Measurements from ENCODE around the gene DNAH14. TPM values are rescaled to one million over a fixed set of nuclear protein-coding genes. Genes with fewer than 3 reads are reported as not detected.
"Not testable (repeated sequence)": the region's sequence is repeated elsewhere in the genome, so short reads cannot be mapped to it uniquely, and the experiment has no call there.

DNAH14 gene
- total and polyA plus RNA-seq, 2 experiments from 2014 or later, result 55.3 to 80.2 TPM

GRCh38 chr1:224922404-224923164, 6.9 kb upstream of the DNAH14 start (continued):
- TF ChIP-seq ETS1 (IDR thresholded peaks at IDR 0.05) (no peak), NANOG (IDR thresholded peaks at IDR 0.05; ENCODE audit: borderline replicate concordance) (no peak), EZH2 (IDR thresholded peaks at IDR 0.05; ENCODE audit: low read depth, unreplicated experiment) (no peak)

- 0 out of 3 replicates have a peak, but pooled peaks cover 2% of the 10 kb centered on the region for H3K4me1 Mint-ChIP-seq
- Histone ChIP-seq H3F3A (replicated peaks; ENCODE audit: low read depth) (no peaks in the 10 kb centered on the region), H4K20me1 (replicated peaks; ENCODE audit: insufficient read depth) (no peaks in the 10 kb centered on the region), H3K9me2 (ENCODE audit: insufficient read depth) (no peaks in the 10 kb centered on the region), H2AFZ (no peak overlapping the region), H3K4me3 (no peak overlapping the region), H3K4me2 (no peak overlapping the region), H3K27me3 (ENCODE audit: insufficient read depth) (no peaks in the 10 kb centered on the region), H3K79me2 (replicated peaks; ENCODE audit: insufficient read depth) (no peaks in the 10 kb centered on the region), H3K36me3 (ENCODE audit: insufficient read depth) (no peaks in the 10 kb centered on the region), H3K27ac (ENCODE audit: low read depth) (no peak overlapping the region), H3K4me1 (ENCODE audit: insufficient read depth) (no peaks in the 10 kb centered on the region)
- no peak for TF ChIP-seq NANOG (IDR thresholded peaks at IDR 0.05; ENCODE audit: borderline replicate concordance)
- no peak overlapping the region for H3K27ac Mint-ChIP-seq
- no peaks in the 10 kb centered on the region for H3K9me3 Mint-ChIP-seq
- no peaks in the 10 kb centered on the region for H3K27me3 Mint-ChIP-seq (ENCODE audit: insufficient read depth, low read depth, poor library complexity)
- no peaks in the 10 kb centered on the region for H3K36me3 Mint-ChIP-seq (ENCODE audit: low read depth)
- no peak overlapping the region for H3K4me3 Mint-ChIP-seq
- ATAC-seq (no peak), DNase-seq (ENCODE audit: low spot score) (no peak)
These were observed 5.7 kb upstream of the DNAH14 start for GRCh38 chr1:224923726-224924125.

- Mint-ChIP-seq H3K9me3 (peaks cover 14% of the 10 kb centered on the region), H3K36me3 (ENCODE audit: low read depth) (peaks cover 14% of the 10 kb centered on the region; the same call in 2 of the 3 replicates)
- not testable (repeated sequence) for ATAC-seq; H2AFZ ChIP-seq; H3F3A ChIP-seq (replicated peaks; ENCODE audit: low read depth); H3K4me3 Mint-ChIP-seq; H4K20me1 ChIP-seq (replicated peaks; ENCODE audit: insufficient read depth); H3K4me3 ChIP-seq; H3K27me3 Mint-ChIP-seq (ENCODE audit: insufficient read depth, low read depth, poor library complexity); DNase-seq (ENCODE audit: low spot score); H3K27ac ChIP-seq (ENCODE audit: low read depth); H3K4me1 ChIP-seq (ENCODE audit: insufficient read depth); H3K4me2 ChIP-seq; H3K9me2 ChIP-seq (ENCODE audit: insufficient read depth); H3K4me1 Mint-ChIP-seq; H3K27ac Mint-ChIP-seq; H3K27me3 ChIP-seq (ENCODE audit: insufficient read depth)
- H3K36me3 ChIP-seq (ENCODE audit: insufficient read depth), result peaks cover 11% of the 10 kb centered on the region; the same call in 1 of the 2 replicates
- peaks cover 25% of the 10 kb centered on the region for H3K79me2 ChIP-seq (replicated peaks; ENCODE audit: insufficient read depth)
These were observed 1.8 kb upstream of the DNAH14 start for GRCh38 chr1:224927631-224928030.

- Mint-ChIP-seq H3K27ac (no peak overlapping the region), H3K27me3 (ENCODE audit: insufficient read depth, low read depth, poor library complexity) (peaks cover 5% of the 10 kb centered on the region), H3K36me3 (ENCODE audit: low read depth) (peaks cover 27% of the 10 kb centered on the region), H3K4me1 (no peaks in the 10 kb centered on the region), H3K9me3 (peaks cover 27% of the 10 kb centered on the region), H3K4me3 (peak overlapping the region; percentile 77)
- peak overlapping the region; percentile 78; the same call in 1 of the 2 replicates for H2AFZ ChIP-seq
- H3K36me3 ChIP-seq (ENCODE audit: insufficient read depth), result peaks cover 11% of the 10 kb centered on the region; the same call in 1 of the 2 replicates
- H3F3A ChIP-seq (replicated peaks; ENCODE audit: low read depth), result no peaks in the 10 kb centered on the region
- peaks cover 4% of the 10 kb centered on the region for H3K4me1 ChIP-seq (ENCODE audit: insufficient read depth)
- no peak for ATAC-seq
- no peaks in the 10 kb centered on the region for H4K20me1 ChIP-seq (replicated peaks; ENCODE audit: insufficient read depth)
- peaks cover 38% of the 10 kb centered on the region for H3K79me2 ChIP-seq (replicated peaks; ENCODE audit: insufficient read depth)
- H3K4me2 ChIP-seq, result peak overlapping the region; percentile 77
- H3K4me3 ChIP-seq, result peak overlapping the region; percentile 60
- H3K27me3 ChIP-seq (ENCODE audit: insufficient read depth), result peaks cover 4% of the 10 kb centered on the region; the same call in 1 of the 2 replicates
- no peaks in the 10 kb centered on the region for H3K9me2 ChIP-seq (ENCODE audit: insufficient read depth)
- H3K27ac ChIP-seq (ENCODE audit: low read depth), result no peak overlapping the region
- TF ChIP-seq POLR2AphosphoS5 (IDR thresholded peaks at IDR 0.05; ENCODE audit: low read depth) (no peak), ZNF331 (CRISPR knock-in tag; IDR thresholded peaks at IDR 0.05; ENCODE audit: low read depth) (no peak), REST (IDR thresholded peaks at IDR 0.05; ENCODE audit: unreplicated experiment) (no peak), EZH2phosphoT487 (IDR thresholded peaks at IDR 0.05; ENCODE audit: unreplicated experiment) (no peak), EZH2 (IDR thresholded peaks at IDR 0.05; ENCODE audit: low read depth, unreplicated experiment) (no peak), JUNB (IDR thresholded peaks at IDR 0.05; ENCODE audit: unreplicated experiment) (no peak)
- DNase-seq (ENCODE audit: low spot score), result no peak
These were observed 569 bp upstream of the DNAH14 start for GRCh38 chr1:224928906-224929305.

Measured in GM23338 (cell line).